IPS-18a (cell line): ENCODE data around the gene DUSP23.

ENCODE experiments used
- H3K27ac ChIP-seq: one replicate; pipeline ENCODE4 v1.5.1; 2013; ENCODE audit warnings: low read length
- H3K27me3 ChIP-seq: one replicate; pipeline ENCODE4 v1.6.1; 2013; ENCODE audit warnings: mild to moderate bottlenecking, low read length; ENCODE audit not compliant: control insufficient read depth, insufficient read depth
- H3K36me3 ChIP-seq: one replicate; pipeline ENCODE4 v1.6.1; 2013; ENCODE audit warnings: low read depth, low read length; ENCODE audit not compliant: control insufficient read depth
- H3K4me1 ChIP-seq: one replicate; pipeline ENCODE4 v1.6.1; 2013; ENCODE audit warnings: low read depth, low read length; ENCODE audit not compliant: control insufficient read depth
- H3K4me3 ChIP-seq: one replicate; pipeline ENCODE4 v1.5.1; 2013; ENCODE audit warnings: low read length
- H3K9ac ChIP-seq: one replicate; pipeline ENCODE4 v1.6.1; 2013; ENCODE audit warnings: mild to moderate bottlenecking, low read length, moderate library complexity
- H3K9me3 ChIP-seq: one replicate; pipeline ENCODE4 v1.6.1; 2013; ENCODE audit warnings: low read depth, low read length; ENCODE audit not compliant: control insufficient read depth

DUSP23 gene

GRCh38 chr1:159830722-159831121, 50.0 kb downstream of the DUSP23 start:
- Histone ChIP-seq H3K27me3 (peaks cover 22% of the 10 kb centered on the region), H3K4me1 (peaks cover 11% of the 10 kb centered on the region), H3K9me3 (no peaks in the 10 kb centered on the region), H3K27ac (no peak overlapping the region), H3K36me3 (no peaks in the 10 kb centered on the region), H3K4me3 (no peak overlapping the region), H3K9ac (no peak overlapping the region)

GRCh38 chr1:159831412-159832141, 50.8 kb downstream of the DUSP23 start:
- no peak overlapping the region for H3K9ac ChIP-seq
- H3K27me3 ChIP-seq = peaks cover 22% of the 10 kb centered on the region
- no peaks in the 10 kb centered on the region for H3K36me3 ChIP-seq
- H3K4me1 ChIP-seq = peaks cover 11% of the 10 kb centered on the region
- no peaks in the 10 kb centered on the region for H3K9me3 ChIP-seq
- H3K27ac ChIP-seq = no peak overlapping the region
- no peak overlapping the region for H3K4me3 ChIP-seq
